Smooth muscle cell (in vitro differentiated cells): ENCODE results near the gene PRR5L. TPM values are rescaled to one million over a fixed set of nuclear protein-coding genes. Genes with fewer than 3 reads are reported as not detected.

Experiments
- DNase-seq: peaks from one replicate; lab custom pipeline; 2025; ENCODE audit not compliant: unreplicated experiment; lab: John Stamatoyannopoulos, UW
- H2AFZ ChIP-seq: fragments of 200-600 bp; sonication (generic); 2 replicates; pipeline ENCODE4 v1.6.0; 2016; ENCODE audit warnings: antibody characterized with exemption, low read depth, mild to moderate bottlenecking
- H3F3A ChIP-seq: fragments of 200-600 bp; sonication (generic); 2 replicates; pipeline ENCODE4 v1.6.0; 2017; ENCODE audit warnings: antibody characterized with exemption, low read depth
- H3K27ac ChIP-seq: fragments of 200-600 bp; sonication (generic); 2 replicates; pipeline ENCODE4 v1.5.1; 2016; ENCODE audit warnings: low read depth, mild to moderate bottlenecking
- H3K27me3 ChIP-seq: fragments of 200-600 bp; sonication (generic); 2 replicates; pipeline ENCODE4 v1.6.1; 2016; ENCODE audit warnings: low read depth, mild to moderate bottlenecking
- H3K36me3 ChIP-seq: fragments of 200-600 bp; sonication (generic); 2 replicates; pipeline ENCODE4 v1.5.1; 2016; ENCODE audit warnings: low read depth
- H3K4me1 ChIP-seq: fragments of 200-600 bp; sonication (generic); 2 replicates; pipeline ENCODE4 v1.5.1; 2016; ENCODE audit warnings: low read depth
- H3K4me2 ChIP-seq: fragments of 200-600 bp; sonication (generic); 2 replicates; pipeline ENCODE4 v1.6.0; 2016; ENCODE audit warnings: mild to moderate bottlenecking
- H3K4me3 ChIP-seq: fragments of 200-600 bp; sonication (generic); 2 replicates; pipeline ENCODE4 v1.5.1; 2016; ENCODE audit warnings: mild to moderate bottlenecking
- H3K79me2 ChIP-seq: fragments of 200-600 bp; sonication (generic); 2 replicates; pipeline ENCODE4 v1.6.0; 2016; ENCODE audit warnings: low read depth, mild to moderate bottlenecking
- H3K9ac ChIP-seq: fragments of 200-600 bp; sonication (generic); 2 replicates; pipeline ENCODE4 v1.6.0; 2016; ENCODE audit warnings: low read depth
- H3K9me3 ChIP-seq: fragments of 200-600 bp; sonication (generic); replicated peaks from 2 replicates; pipeline ENCODE4 v1.5.1; 2016; ENCODE audit warnings: low read depth
- H4K20me1 ChIP-seq: fragments of 200-600 bp; sonication (generic); 2 replicates; pipeline ENCODE4 v1.6.0; 2016; ENCODE audit warnings: low read depth
- WGBS: methylation state at CpG from one replicate; pipeline ENCODE4 v1.1.7; 2016; ENCODE audit warnings: low lambda C conversion rate; 5-methylcytosine and 5-hydroxymethylcytosine counted together
- polyA plus RNA-seq: library from polyadenylated mRNA; unstranded; fragments of >200 nt; fragmentation: Nextera tagmentation; extraction: Ambion mirVana; gene quantifications from 2 replicates; pipeline ENCODE4 v1.2.1, GENCODE V29; 2016
- total RNA-seq: library from RNA; depleted of rRNA; stranded (reverse); fragments of >200 nt; gene quantifications from 2 replicates; pipeline ENCODE4 v1.2.3, GENCODE V29; 2014
- TF ChIP-seq, protein P1 (sequence below): fragments of 200-600 bp; sonication (generic); IDR thresholded peaks from 2 replicates; pipeline ENCODE4 v1.5.1; 2017; ENCODE audit warnings: borderline replicate concordance, mild to moderate bottlenecking, antibody characterized with exemption; ENCODE audit not compliant: insufficient read depth, poor library complexity, severe bottlenecking

The PRR5L gene
- total and polyA plus RNA-seq, 2 experiments from 2014 or later = 21.4 to 41.4 TPM

- H3K4me3 ChIP-seq = no peak overlapping the region
- no peak overlapping the region for H3K4me2 ChIP-seq
- peaks cover 10% of the 10 kb centered on the region for H3F3A ChIP-seq
- no peaks in the 10 kb centered on the region for H3K27me3 ChIP-seq
- TF ChIP-seq, protein P1, sequence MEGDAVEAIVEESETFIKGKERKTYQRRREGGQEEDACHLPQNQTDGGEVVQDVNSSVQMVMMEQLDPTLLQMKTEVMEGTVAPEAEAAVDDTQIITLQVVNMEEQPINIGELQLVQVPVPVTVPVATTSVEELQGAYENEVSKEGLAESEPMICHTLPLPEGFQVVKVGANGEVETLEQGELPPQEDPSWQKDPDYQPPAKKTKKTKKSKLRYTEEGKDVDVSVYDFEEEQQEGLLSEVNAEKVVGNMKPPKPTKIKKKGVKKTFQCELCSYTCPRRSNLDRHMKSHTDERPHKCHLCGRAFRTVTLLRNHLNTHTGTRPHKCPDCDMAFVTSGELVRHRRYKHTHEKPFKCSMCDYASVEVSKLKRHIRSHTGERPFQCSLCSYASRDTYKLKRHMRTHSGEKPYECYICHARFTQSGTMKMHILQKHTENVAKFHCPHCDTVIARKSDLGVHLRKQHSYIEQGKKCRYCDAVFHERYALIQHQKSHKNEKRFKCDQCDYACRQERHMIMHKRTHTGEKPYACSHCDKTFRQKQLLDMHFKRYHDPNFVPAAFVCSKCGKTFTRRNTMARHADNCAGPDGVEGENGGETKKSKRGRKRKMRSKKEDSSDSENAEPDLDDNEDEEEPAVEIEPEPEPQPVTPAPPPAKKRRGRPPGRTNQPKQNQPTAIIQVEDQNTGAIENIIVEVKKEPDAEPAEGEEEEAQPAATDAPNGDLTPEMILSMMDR = no peak
- H3K36me3 ChIP-seq = no peaks in the 10 kb centered on the region
- peaks cover 42% of the 10 kb centered on the region for H3K79me2 ChIP-seq
- no peak for DNase-seq
- H4K20me1 ChIP-seq = peaks cover 8% of the 10 kb centered on the region
- H3K9me3 ChIP-seq = no peaks in the 10 kb centered on the region
- WGBS = 81% methylated on average over 4 of the region's 4 CpGs
- H3K9ac ChIP-seq = no peak overlapping the region
- H3K27ac ChIP-seq = no peak overlapping the region
- H3K4me1 ChIP-seq = peaks cover 4% of the 10 kb centered on the region
- no peak overlapping the region for H2AFZ ChIP-seq
Observed at GRCh38 chr11:36389811-36390210, 93.7 kb downstream of the PRR5L start.

DNA sequence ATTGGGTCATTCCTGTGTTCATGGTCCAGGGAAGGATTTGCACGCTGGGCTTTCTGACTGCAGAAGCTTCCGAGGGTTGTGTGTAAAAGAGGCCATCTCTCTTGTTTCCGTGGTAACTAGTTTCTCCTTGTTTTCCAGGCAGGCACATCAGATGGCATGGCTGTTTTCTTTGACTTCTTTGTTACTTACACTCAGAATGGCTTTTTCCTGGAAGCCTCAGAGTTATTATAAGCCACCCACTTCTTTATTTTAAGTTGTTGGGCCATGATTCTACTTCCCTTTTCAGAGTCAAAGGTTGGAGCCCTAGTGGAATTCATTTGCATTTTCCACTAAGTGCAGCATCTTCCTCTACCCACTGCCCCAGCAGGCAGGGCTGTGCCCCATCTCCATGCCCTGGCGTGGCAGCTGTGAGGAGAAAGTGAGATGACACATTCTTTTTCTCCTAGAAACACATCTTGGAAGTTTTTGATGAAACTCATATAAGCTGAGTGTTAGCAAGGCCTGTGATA is 94.9 kb downstream of the PRR5L start:
- Histone ChIP-seq H3F3A (peaks cover 4% of the 10 kb centered on the region), H4K20me1 (peaks cover under 1% of the 10 kb centered on the region), H3K9me3 (no peaks in the 10 kb centered on the region), H3K4me1 (no peaks in the 10 kb centered on the region), H3K4me3 (no peak overlapping the region), H3K4me2 (no peak overlapping the region), H3K36me3 (no peaks in the 10 kb centered on the region), H3K27me3 (no peaks in the 10 kb centered on the region), H3K9ac (no peak overlapping the region), H3K79me2 (peaks cover 36% of the 10 kb centered on the region), H2AFZ (no peak overlapping the region), H3K27ac (peak overlapping the region; percentile 15)
- no peak for DNase-seq
- TF ChIP-seq, protein P1 = no peak
- WGBS = 63% methylated on average over 4 of the region's 4 CpGs

- no peaks in the 10 kb centered on the region for H3K9me3 ChIP-seq
- H3K4me3 ChIP-seq = no peak overlapping the region
- H4K20me1 ChIP-seq = no peaks in the 10 kb centered on the region
- 89% methylated on average over 2 of the region's 2 CpGs for WGBS
- no peak overlapping the region for H3K27ac ChIP-seq
- H3K9ac ChIP-seq = no peak overlapping the region
- H3F3A ChIP-seq = peaks cover 4% of the 10 kb centered on the region
- peaks cover 24% of the 10 kb centered on the region for H3K79me2 ChIP-seq
- TF ChIP-seq, protein P1 = no peak
- no peaks in the 10 kb centered on the region for H3K36me3 ChIP-seq
- no peaks in the 10 kb centered on the region for H3K4me1 ChIP-seq
- H3K27me3 ChIP-seq = no peaks in the 10 kb centered on the region
- no peak overlapping the region for H2AFZ ChIP-seq
- H3K4me2 ChIP-seq = no peak overlapping the region
- no peak for DNase-seq
Observed at GRCh38 chr11:36392196-36392595, 96.1 kb downstream of the PRR5L start.

DNA sequence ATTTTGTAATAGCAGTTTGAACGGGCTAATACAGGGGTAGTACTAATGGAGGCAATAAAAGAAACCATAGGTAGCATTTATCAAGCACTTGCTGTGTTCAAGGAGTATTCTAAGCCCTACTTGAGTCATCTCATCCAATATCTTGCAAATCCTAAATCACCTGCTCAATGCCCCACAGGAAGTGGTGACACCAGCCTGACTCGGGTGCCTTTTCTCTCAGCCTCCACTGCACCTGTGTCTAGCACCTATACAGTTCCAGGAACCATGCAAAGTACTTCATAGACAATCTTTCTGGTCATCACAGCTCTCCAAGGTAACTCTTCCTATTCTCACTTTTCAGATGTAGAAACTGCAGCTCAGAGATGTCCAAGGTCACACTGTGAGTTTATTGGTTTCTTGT is 98.0 kb downstream of the PRR5L start:
- WGBS = 83% methylated on average over 2 of the region's 2 CpGs
- Histone ChIP-seq H3K9ac (no peak overlapping the region), H3K4me1 (no peaks in the 10 kb centered on the region), H4K20me1 (no peaks in the 10 kb centered on the region), H3K9me3 (no peaks in the 10 kb centered on the region), H3K27me3 (no peaks in the 10 kb centered on the region), H2AFZ (no peak overlapping the region), H3K79me2 (peaks cover 18% of the 10 kb centered on the region), H3K27ac (no peak overlapping the region), H3F3A (peaks cover 3% of the 10 kb centered on the region), H3K4me2 (no peak overlapping the region), H3K4me3 (no peak overlapping the region), H3K36me3 (no peaks in the 10 kb centered on the region)
- no peak for DNase-seq
- TF ChIP-seq, protein P1 = no peak
